GM10248 (cell line): ENCODE results near the gene TTLL4.
"Not testable (repeated sequence)": the region's sequence is repeated elsewhere in the genome, so short reads cannot be mapped to it uniquely, and the experiment has no call there.

ENCODE experiments used
- CTCF ChIA-PET: fragments of 300-600 bp; sonication (Branson Sonifier 250); formaldehyde crosslinking; extraction: SDS; loops from one replicate; lab custom pipeline; 2021; ENCODE audit warnings: antibody characterized with exemption; lab: Yijun Ruan, JAX
- POLR2A ChIA-PET: fragments of 350-650 bp; sonication (Branson Sonifier 250); formaldehyde crosslinking; extraction: SDS; loops from one replicate; lab custom pipeline; 2020; ENCODE audit warnings: antibody characterized with exemption; lab: Yijun Ruan, JAX
- DNase-seq: peaks from one replicate; pipeline ENCODE4 v3.0.0; 2012; ENCODE audit errors: extremely low spot score
- CTCF ChIP-seq: IDR thresholded peaks from 2 replicates; pipeline ENCODE4 v1.5.1; 2012; ENCODE audit warnings: mild to moderate bottlenecking, low read depth; ENCODE audit errors: extremely low read depth, missing control alignments, control extremely low read depth

Gene TTLL4

GRCh38 chr2:218755567-218756404 is 45.2 kb downstream of the TTLL4 start:
- CTCF ChIA-PET: interaction anchor here (0.9 to 1.4 kb wide), 3 partner anchors 9 to 23 kb away, joined by 3 read pairs; no protein-coding TSS in a partner anchor
- DNase-seq: no peak
- POLR2A ChIA-PET: no interaction called here
- no peak for TF ChIP-seq CTCF

GRCh38 chr2:218756599-218757377 is 46.2 kb downstream of the TTLL4 start:
- no peak for TF ChIP-seq CTCF
- ChIA-PET CTCF (interaction anchor here (1.4 kb wide), 1 partner anchor 120 kb away, joined by 4 read pairs; no protein-coding TSS in a partner anchor), POLR2A (no interaction called here)
- no peak for DNase-seq

DNA sequence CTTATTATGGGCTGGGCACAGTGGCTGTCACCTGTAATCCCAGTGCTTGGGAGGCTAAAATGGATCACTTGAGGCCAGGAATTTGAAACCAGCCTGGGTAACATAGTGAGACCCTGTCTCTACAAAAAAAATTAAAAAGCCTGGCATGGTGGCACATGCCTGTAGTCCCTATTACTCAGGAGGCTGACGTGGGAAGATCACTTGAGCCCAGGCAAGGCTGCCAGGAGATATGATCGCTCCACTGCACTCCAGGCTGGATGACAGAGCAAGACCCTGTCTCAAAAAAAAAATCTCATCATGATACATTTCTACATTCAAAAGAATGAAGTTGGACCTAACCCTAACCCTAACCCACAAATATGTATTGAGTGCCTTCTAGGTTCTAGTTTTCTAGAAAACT is 51.2 kb downstream of the TTLL4 start:
- TF ChIP-seq CTCF: no peak
- CTCF ChIA-PET: interaction anchor here (1.6 kb wide), 1 partner anchor 341 kb away, joined by 3 read pairs; no protein-coding TSS in a partner anchor
- POLR2A ChIA-PET: no interaction called here
- no peak for DNase-seq

- CTCF ChIA-PET: interaction anchor here (1.1 to 1.4 kb wide), 3 partner anchors 21 to 85 kb away, joined by 3 read pairs; no protein-coding TSS in a partner anchor
- DNase-seq, POLR2A ChIA-PET: not testable (repeated sequence)
Measured at GRCh38 chr2:218772759-218773158, 62.1 kb downstream of the TTLL4 start.

DNA sequence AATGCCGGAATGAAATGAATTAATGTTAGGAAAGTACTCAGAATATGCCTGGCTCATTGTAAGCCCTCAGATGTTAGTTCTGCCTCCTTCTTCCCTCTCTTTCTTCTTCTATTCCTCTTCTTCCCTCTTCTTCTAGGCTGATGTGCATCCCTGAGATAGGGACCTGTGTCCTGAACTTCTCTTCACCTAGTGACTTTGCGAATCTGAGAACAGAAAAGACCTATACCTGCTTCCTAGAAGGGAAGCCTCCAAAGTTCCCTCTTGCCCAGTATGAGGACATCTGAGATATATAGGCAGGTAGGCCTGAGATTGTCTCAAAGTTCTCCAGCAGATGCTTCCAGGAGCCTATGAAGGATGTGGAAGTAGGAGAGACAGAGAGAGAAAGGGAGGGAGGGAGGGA is 63.2 kb downstream of the TTLL4 start:
- ChIA-PET POLR2A (no interaction called here), CTCF (no interaction called here)
- no peak for DNase-seq
- TF ChIP-seq CTCF: no peak

DNA sequence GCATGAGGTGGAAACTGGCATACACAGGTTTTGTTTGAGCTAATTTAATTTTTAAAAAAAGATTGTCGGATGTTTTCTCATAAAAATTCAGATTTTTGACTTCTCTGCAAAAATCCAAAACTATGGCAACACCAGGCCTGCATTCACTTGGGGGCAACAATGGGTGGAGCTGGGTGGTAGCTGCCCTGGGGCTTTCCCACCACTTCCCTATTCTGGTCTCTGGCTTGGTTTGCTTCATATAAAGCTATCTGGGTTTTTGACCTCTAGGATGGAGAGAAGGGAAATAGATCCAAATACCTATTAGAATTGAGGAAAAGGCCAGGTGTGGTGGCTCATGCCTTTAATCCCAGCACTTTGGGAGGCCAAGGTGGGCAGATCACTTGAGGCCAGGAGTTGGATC is 65.9 kb downstream of the TTLL4 start:
- TF ChIP-seq CTCF: no peak
- ChIA-PET CTCF (interaction anchor here (1.3 kb wide), 1 partner anchor 11 kb away, joined by 6 read pairs; no protein-coding TSS in a partner anchor), POLR2A (no interaction called here)
- DNase-seq: no peak
